RPMI8226 (cell line): Measurements from ENCODE around the gene CAMK2B.

ENCODE experiments used
- DNase-seq: peaks from one replicate; pipeline ENCODE4 v3.0.0-alpha.2; 2015

CAMK2B gene

DNA sequence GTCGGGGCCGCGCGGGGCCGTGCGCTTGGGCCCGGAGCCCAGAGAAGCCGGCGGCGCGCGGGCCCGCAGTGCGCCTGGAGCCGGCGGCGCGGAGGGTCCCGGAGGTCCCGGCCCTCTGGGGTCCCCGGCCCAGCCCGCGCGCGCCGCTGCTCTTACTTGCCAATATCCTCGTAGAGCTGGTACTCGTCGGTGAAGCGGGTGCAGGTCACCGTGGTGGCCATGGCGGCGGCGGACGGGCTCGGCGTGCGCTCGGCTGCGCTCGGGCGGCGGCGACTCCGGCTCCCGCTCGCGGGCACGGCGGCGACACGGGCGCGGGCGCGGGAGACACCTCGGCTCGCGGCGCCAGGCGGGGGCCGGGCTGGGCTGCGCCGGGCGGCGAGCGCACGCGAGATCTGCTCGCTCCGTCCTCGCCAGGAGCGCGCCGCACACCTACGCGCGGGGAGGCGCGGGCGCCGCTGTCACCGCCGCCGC lies at the start of gene CAMK2B:
Gene CAMK2B (minus strand): TSS at position 394 of the 471 bp plus-strand sequence. CDS start 173 bp downstream, at position 221.
- DNase-seq: no peak

- DNase-seq: no peak
Measured at GRCh38 chr7:44374007-44374763, 48.8 kb upstream of the CAMK2B start.

DNA sequence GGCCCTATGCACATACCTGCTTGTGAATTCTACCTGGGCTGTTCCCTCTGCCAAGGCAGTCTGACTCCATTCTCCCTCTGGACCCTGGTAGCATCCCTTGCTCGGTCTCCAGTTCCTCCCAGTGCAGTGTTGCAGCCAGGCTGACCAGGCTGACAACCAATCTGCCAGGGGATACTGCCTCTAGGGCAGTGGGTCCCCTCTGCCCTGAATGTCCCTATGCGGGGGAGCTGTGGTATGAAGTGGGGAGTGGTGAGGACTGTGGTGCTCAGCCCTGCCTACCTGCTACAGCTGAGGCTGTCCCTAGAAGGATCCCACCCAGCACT lies 48.0 kb upstream of the CAMK2B start:
- no peak for DNase-seq

DNA sequence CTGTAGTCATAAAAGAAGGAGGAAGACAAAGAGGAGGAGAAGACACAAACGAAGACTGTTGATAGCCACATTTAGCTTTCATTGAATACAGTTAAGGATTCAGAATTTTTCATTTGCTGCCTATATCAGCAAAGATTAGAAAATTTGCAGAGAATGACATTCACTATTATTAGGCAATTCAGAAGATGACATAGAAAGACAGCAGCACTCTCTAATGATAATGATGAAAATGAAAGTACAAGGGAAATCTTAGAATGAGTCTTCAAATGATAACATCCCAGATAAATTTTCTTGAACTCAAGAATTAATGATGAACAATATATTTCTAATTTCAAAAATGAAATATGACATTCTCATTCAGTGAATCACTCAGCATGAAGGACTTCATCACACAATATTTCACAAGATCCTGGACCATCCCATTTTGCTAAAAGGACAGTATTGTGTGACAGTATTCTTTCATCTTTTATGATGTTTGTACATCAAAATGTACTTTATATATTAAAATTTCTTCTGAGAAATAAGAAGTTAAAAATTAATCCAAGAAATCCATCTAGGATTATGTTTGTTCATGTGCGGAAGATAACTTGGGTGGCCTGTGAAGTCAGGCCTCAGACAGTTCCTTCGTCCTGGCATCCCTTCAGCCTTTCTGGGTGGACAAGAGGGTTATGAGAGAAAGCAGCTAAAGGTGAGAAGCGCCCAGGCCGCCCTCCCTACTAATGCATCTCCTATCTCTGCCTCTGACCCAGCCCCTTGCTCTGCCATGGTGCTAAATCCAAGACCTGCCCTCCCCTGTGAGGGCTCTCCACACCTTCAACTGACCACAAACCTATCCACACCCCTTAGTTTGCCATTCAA lies 47.4 kb upstream of the CAMK2B start:
- no peak for DNase-seq

GRCh38 chr7:44368885-44369284 lies 43.5 kb upstream of the CAMK2B start:
- DNase-seq: no peak

GRCh38 chr7:44368455-44368854 lies 43.1 kb upstream of the CAMK2B start:
- no peak for DNase-seq

GRCh38 chr7:44367475-44368043 lies 42.2 kb upstream of the CAMK2B start:
- no peak for DNase-seq

- DNase-seq: no peak
Measured at GRCh38 chr7:44366986-44367385, 41.6 kb upstream of the CAMK2B start.

DNA sequence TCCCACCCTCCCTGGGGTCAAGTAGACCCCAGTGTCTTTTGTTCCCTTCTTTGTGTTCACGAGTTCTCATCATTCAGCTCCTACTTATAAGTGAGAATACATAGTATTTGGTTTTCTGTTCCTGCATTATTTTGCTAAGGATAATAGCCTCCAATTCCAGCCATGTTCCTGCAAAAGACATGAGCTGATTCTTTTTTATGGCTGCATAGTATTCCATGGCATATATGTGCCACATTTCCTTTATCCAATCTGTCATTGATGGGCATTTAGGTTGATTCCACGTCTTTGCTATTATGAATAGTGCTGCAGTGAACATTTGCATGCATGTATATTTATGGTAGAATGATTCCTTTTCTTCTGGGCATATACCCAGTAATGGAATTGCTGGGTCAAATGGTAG lies 28.3 kb upstream of the CAMK2B start:
- DNase-seq: no peak

DNA sequence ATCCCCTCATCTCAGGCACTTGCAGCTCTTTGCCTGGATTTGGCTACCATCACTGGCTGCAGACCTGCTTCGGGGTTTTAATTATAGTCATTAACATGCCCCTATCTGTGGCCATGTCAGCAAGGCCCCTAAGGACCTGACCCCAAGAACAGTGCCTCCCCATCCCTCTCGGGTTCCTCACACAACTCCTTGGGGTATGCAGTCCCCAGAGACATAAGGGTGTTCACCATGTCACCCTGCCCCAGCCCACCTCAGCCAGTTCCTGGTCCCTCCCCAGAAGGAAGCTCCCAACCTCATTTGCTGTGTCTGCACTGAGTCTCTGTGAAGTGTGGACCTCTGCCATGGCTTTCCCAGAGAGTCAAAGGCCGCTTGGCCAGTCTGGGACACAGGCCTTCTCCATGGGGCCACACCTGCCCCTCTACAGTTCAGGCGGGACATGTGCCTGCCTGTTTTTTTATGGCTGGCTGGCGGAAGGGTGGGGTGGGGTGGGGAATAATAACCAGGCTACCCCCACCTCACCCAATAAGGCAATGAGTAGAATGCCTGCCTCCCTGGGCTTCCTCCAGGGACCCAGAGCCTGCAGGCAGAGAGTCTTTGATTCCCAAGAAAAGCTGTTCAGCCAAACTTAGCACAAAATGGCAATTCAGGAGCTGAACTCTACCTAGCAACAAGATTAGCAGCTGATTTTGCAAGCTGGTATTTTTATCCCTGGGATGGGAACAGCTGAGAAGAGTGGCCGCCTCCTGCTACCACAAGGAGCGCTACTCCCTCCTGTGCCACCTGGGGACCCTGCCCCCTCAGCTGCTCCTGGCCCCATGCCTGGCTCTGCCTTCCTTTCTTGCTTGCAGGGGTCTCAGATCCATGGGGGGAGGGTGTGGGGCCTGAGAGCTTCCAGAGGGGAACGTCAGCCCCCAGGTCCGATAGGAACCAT lies 23.7 kb upstream of the CAMK2B start:
- no peak for DNase-seq

DNA sequence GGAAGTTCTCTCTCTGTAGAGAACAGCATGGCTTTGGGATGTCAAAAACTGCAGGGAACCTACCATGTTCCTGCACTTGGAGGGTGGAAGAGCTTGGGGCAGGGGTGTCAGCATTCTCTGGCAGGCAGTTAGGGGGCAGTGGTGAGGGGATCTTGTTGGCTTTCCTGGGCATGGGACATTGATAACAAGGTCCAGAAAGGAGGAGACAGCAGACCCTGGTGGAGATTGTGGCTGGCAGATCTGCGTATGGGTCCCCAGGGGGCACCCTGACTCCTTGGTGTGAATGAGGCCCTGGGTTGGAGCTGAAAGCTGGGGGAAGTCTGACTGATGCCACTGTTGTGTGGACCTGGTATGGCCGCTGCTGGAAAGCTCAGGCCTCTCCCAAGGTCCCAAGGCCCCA lies 22.9 kb upstream of the CAMK2B start:
- peak; percentile 37 for DNase-seq

DNA sequence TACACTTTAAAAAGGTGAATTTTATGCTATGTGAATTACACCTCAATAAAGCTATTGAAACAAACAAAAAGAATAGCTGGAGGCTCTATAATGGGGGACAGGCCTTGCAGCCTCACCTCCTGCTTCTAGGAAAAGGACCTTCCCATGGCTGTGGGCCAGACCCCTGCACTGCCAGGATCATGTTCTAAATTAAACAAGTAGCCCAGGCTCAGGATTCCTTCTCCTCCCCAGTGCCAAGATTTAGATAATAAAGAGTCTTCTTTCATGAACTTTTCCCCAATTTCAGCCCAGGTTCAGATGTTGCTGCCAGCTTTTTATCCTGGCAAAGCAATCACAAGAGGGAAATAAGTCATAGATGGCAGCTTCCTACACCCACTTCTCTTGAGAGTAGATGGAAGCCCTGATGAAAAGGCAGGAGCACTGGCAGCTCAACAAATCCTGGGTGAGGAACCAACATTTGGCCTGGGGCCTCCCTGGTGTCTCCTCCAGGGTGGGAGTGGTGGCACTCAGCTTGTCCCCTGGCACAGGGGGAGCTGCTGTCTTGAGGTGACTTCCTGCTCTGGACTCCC lies 22.2 kb upstream of the CAMK2B start:
- no peak for DNase-seq

- no peak for DNase-seq
Measured at GRCh38 chr7:44346063-44346462, 20.7 kb upstream of the CAMK2B start.

GRCh38 chr7:44341401-44341800 lies 16.0 kb upstream of the CAMK2B start:
- DNase-seq: no peak

GRCh38 chr7:44338600-44338999 lies 13.2 kb upstream of the CAMK2B start:
- DNase-seq: no peak

DNA sequence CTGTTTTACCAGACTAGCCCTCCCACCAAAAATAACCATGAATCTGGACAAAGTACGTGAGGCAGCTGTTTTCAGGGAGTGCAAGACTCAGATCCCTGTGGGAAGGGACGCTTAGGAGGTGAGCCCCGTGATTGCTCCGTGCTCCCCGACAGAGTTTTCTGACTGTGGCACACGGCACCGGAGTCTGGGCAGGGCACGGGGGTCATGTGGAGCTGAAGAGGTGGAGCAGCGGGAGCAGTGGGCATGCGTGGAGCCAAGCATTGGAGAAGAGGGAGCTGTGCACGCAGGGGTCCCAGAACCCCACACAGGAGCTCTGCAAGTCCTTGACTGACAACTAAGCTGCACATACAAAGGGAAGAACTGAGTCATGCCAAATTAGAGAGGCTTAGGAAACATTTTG lies 11.1 kb upstream of the CAMK2B start:
- DNase-seq: no peak

DNA sequence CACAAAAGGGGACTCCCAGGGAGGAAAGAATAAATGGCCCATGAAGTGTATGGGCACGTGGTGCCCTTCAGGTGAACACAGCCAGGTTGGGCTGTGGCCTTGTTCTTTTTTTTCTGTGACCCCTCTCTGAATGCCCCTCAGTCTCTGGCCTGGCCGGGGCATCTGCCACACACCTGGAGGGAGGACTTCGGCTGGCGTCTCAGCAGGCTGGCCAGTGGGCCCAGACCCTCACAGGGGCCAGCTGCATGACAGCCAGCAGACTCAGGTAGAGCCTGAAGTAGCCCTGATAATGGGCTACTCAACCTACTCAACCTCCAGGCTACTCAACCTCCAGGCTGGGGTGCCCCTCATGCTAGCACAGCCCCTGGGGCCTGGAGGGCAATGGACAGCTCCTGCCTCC lies 9.8 kb upstream of the CAMK2B start:
- no peak for DNase-seq

DNA sequence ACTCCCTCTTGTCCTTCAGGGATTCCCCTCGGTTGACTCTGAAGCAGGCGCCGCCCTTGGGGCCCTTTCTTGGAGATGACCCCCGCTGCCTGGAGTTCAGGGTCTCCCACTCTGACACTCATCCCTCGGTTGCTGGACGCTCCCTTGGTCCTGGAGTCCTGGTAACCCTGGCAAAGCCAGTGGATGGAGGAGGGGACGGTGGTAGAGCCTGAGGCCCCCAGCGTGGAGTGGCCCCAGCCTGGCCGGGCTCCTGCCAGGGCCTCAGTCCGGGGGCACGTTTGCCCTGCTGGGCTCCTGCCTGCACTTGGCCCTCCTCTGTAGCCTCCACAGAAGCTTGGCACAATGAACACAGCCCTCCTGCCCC lies 9.3 kb upstream of the CAMK2B start:
- DNase-seq: no peak

GRCh38 chr7:44333911-44334733 lies 8.7 kb upstream of the CAMK2B start:
- DNase-seq: no peak

- DNase-seq: no peak
Measured at GRCh38 chr7:44331682-44332081, 6.3 kb upstream of the CAMK2B start.

- no peak for DNase-seq
Measured at GRCh38 chr7:44330331-44330730, 4.9 kb upstream of the CAMK2B start.

DNA sequence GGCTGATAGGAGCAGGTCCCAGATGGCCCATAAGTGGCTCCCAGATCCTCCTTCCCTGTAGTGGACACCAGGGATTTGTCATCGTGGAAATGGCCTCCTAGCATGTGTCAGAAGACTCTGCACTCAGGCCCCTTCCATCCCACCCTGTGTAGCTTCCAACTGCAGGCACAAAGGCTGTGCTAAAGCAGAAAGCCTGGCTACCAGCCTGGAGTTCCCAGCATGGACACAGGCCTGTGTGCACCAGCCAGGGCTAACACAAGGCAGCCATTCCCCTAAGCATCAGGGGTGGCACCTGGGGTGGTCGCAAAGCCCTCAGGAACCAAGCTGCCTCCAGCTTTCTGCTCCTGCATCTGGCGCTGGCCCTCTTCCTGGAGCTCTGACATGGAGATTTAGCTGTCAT lies 4.5 kb upstream of the CAMK2B start:
- no peak for DNase-seq
